Kasumi-1 (cell line): Measurements from ENCODE around the gene SLC41A3.

ENCODE experiments used
- DNase-seq, 2 experiments: peaks; one replicate each; lab custom pipeline; 2025; lab: John Stamatoyannopoulos, UW

The SLC41A3 gene

GRCh38 chr3:126119976-126120375 lies 36.1 kb upstream of the SLC41A3 start:
- no peak for DNase-seq

- no peak for DNase-seq
Measured at GRCh38 chr3:126119008-126119675, 35.2 kb upstream of the SLC41A3 start.

GRCh38 chr3:126118591-126118990 lies 34.7 kb upstream of the SLC41A3 start:
- no peak for DNase-seq

- no peak for DNase-seq
Measured at GRCh38 chr3:126117786-126118185, 33.9 kb upstream of the SLC41A3 start.

GRCh38 chr3:126117212-126117611 lies 33.3 kb upstream of the SLC41A3 start:
- no peak for DNase-seq

- no peak for DNase-seq
Measured at GRCh38 chr3:126116526-126116925, 32.6 kb upstream of the SLC41A3 start.

GRCh38 chr3:126114443-126115386 lies 30.8 kb upstream of the SLC41A3 start:
- no peak for DNase-seq

GRCh38 chr3:126113733-126114442 lies 30.0 kb upstream of the SLC41A3 start:
- DNase-seq: no peak

- DNase-seq: no peak
Measured at GRCh38 chr3:126113238-126113555, 29.3 kb upstream of the SLC41A3 start.

GRCh38 chr3:126112531-126113237 lies 28.8 kb upstream of the SLC41A3 start:
- DNase-seq: no peak

GRCh38 chr3:126111566-126112475 lies 27.9 kb upstream of the SLC41A3 start:
- DNase-seq: no peak

- DNase-seq: no peak
Measured at GRCh38 chr3:126111126-126111551, 27.2 kb upstream of the SLC41A3 start.

- no peak for DNase-seq
Measured at GRCh38 chr3:126110431-126111125, 26.7 kb upstream of the SLC41A3 start.

- no peak for DNase-seq
Measured at GRCh38 chr3:126109880-126110235, 25.9 kb upstream of the SLC41A3 start.

- DNase-seq: no peak
Measured at GRCh38 chr3:126109146-126109879, 25.4 kb upstream of the SLC41A3 start.

GRCh38 chr3:126108676-126109050 lies 24.7 kb upstream of the SLC41A3 start:
- DNase-seq: no peak

- DNase-seq: no peak
Measured at GRCh38 chr3:126107957-126108675, 24.2 kb upstream of the SLC41A3 start.

- DNase-seq: no peak
Measured at GRCh38 chr3:126107203-126107939, 23.4 kb upstream of the SLC41A3 start.
